HepG2 (cell line): ENCODE results near the gene SULT4A1.

Experiments used
- BHLHE40 ChIP-seq: IDR thresholded peaks from 2 replicates; pipeline ENCODE4 v1.6.1; 2011; ENCODE audit warnings: low read length, improper control_type of control experiment
- POLR2AphosphoS5 ChIP-seq: IDR thresholded peaks from 2 replicates; pipeline ENCODE4 v1.6.1; 2012; ENCODE audit warnings: low read depth, low read length
- TF ChIP-seq, protein P1 (sequence below): sonication (generic); formaldehyde crosslinking; IDR thresholded peaks from 2 replicates; pipeline ENCODE4 v1.8.0; 2023; ENCODE audit warnings: mild to moderate bottlenecking, missing genetic modification reagents

- TF ChIP-seq, protein P1, sequence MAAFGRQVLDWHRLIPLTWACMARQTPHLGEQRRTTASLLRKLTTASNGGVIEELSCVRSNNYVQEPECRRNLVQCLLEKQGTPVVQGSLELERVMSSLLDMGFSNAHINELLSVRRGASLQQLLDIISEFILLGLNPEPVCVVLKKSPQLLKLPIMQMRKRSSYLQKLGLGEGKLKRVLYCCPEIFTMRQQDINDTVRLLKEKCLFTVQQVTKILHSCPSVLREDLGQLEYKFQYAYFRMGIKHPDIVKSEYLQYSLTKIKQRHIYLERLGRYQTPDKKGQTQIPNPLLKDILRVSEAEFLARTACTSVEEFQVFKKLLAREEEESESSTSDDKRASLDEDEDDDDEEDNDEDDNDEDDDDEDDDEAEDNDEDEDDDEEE: no peak
- TF ChIP-seq POLR2AphosphoS5 (no peak), BHLHE40 (no peak)
Measured at GRCh38 chr22:43820651-43821305, 41.5 kb downstream of the SULT4A1 start.
